Measurements from ENCODE around the gene TESPA1.

Gene TESPA1

DNA sequence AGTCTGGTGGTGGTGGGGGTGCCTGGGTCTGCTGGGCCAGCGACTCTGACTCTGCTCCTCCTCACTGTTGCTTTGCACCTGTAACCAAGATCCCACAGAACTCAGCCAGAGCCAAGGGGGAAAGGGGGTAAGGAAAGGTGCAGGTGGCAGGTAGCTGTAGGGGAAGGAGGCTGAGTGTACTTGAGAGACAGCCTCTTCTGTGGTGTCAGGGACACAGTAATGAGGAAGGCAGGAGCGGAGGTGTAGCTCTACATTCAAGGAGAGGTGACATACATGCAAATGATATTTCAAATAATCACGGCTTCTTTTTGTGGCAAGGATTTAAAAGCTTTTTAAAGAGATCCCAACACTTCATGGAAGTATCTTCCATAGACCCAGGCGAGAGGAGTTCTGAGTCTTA lies 23.4 kb downstream of the TESPA1 start:
- CTCF ChIA-PET, result interaction anchor here (0.6 to 5.9 kb wide), 5 partner anchors 20 to 211 kb away, joined by 3 to 95 read pairs (median 3); partner anchors contain the start of gene MUCL1
- H3K27ac ChIP-seq (ENCODE audit: extremely low read depth, low read depth, low read length), result no peak overlapping the region
- no peaks in the 10 kb centered on the region for H3K36me3 ChIP-seq (ENCODE audit: control insufficient read depth in 2 of 2, insufficient read depth in 1 of 2, low read length in 2 of 2)
- TF ChIP-seq ZNF140 (tag by site-specific recombination; IDR thresholded peaks at IDR 0.05), result no peak
- no peak overlapping the region for H3K4me3 ChIP-seq (ENCODE audit: low read depth, low read length)
- POLR2A ChIA-PET, result no interaction called here
- H3K9me3 ChIP-seq (ENCODE audit: control insufficient read depth, insufficient read depth, low read depth, low read length), result no peaks in the 10 kb centered on the region
- H3K4me1 ChIP-seq (ENCODE audit: control insufficient read depth, insufficient read depth, low read length), result no peaks in the 10 kb centered on the region

DNA sequence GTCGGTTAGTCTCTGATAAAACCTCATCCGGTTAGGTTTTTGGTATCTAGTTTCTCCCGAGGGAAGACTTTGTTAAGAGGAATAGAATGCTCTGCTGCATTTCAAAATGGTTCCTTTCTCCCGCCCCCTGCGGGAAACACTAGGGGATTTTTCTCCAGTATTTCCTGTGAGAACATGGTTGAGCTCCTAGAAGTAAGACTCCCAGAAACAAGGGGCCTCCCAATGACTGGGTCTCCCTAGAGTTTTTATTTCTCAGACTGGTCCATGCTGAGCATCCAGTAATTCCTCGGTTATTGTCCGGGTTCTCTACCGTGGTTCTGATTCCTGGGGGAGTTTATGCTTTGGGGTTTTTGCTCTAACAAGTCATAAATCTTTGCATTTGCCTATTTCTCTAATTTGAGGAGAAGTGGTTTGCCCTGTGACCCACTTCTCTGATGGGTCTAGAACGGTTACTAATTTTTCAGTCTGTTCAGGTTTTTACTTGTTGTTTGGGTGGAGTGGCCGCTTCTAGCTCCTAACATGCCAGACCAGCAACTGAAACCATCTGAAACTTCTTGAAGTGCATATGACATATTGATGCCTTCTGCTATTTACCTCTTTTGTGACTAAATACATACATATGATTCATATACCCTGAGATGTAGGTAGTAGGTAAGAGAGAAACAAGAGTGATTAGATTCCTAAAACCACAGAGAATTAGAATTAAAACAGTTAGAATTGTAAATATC lies 25.1 kb downstream of the TESPA1 start:
- TF ChIP-seq ZNF341 (tag by site-specific recombination; IDR thresholded peaks at IDR 0.05; ENCODE audit: low read depth), result no peak
- no peak for TF ChIP-seq BCL11B (tag by site-specific recombination; IDR thresholded peaks at IDR 0.05; ENCODE audit: low read depth)
- no peak for TF ChIP-seq SETDB1 (IDR thresholded peaks at IDR 0.05; ENCODE audit: insufficient read length, low read length)
- TF ChIP-seq ZNF677 (tag by site-specific recombination; IDR thresholded peaks at IDR 0.05), result no peak
- no peak for TF ChIP-seq ZNF658 (tag by site-specific recombination; IDR thresholded peaks at IDR 0.05)
- TF ChIP-seq ZNF610 (tag by site-specific recombination; IDR thresholded peaks at IDR 0.05; ENCODE audit: borderline replicate concordance), result no peak
- TF ChIP-seq, protein P1, sequence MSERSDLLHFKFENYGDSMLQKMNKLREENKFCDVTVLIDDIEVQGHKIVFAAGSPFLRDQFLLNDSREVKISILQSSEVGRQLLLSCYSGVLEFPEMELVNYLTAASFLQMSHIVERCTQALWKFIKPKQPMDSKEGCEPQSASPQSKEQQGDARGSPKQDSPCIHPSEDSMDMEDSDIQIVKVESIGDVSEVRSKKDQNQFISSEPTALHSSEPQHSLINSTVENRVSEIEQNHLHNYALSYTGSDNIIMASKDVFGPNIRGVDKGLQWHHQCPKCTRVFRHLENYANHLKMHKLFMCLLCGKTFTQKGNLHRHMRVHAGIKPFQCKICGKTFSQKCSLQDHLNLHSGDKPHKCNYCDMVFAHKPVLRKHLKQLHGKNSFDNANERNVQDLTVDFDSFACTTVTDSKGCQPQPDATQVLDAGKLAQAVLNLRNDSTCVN (tag by site-specific recombination; optimal IDR thresholded peaks at IDR 0.05), result no peak
- TF ChIP-seq ZNF19 (tag by site-specific recombination; IDR thresholded peaks at IDR 0.05; ENCODE audit: low read depth), result no peak
- no peak for TF ChIP-seq ZNF76 (tag by site-specific recombination; IDR thresholded peaks at IDR 0.05; ENCODE audit: borderline replicate concordance, low read depth)
- no peak for TF ChIP-seq ZNF561 (tag by site-specific recombination; IDR thresholded peaks at IDR 0.05; ENCODE audit: borderline replicate concordance)
- TF ChIP-seq, protein P2, sequence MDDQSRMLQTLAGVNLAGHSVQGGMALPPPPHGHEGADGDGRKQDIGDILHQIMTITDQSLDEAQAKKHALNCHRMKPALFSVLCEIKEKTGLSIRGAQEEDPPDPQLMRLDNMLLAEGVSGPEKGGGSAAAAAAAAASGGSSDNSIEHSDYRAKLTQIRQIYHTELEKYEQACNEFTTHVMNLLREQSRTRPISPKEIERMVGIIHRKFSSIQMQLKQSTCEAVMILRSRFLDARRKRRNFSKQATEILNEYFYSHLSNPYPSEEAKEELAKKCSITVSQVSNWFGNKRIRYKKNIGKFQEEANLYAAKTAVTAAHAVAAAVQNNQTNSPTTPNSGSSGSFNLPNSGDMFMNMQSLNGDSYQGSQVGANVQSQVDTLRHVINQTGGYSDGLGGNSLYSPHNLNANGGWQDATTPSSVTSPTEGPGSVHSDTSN (CRISPR knock-in tag; IDR thresholded peaks at IDR 0.05), result no peak
- POLR2A ChIA-PET, result no interaction called here
- Histone ChIP-seq H3K4me1 (ENCODE audit: control insufficient read depth, insufficient read depth, low read length) (no peaks in the 10 kb centered on the region), H3K9me3 (ENCODE audit: control insufficient read depth, insufficient read depth, low read depth, low read length) (no peaks in the 10 kb centered on the region), H3K27ac (ENCODE audit: extremely low read depth, low read depth, low read length) (no peak overlapping the region), H3K36me3 (ENCODE audit: control insufficient read depth in 2 of 2, insufficient read depth in 1 of 2, low read length in 2 of 2) (no peaks in the 10 kb centered on the region), H3K4me3 (ENCODE audit: low read depth, low read length) (no peak overlapping the region)
- CTCF ChIA-PET, result interaction anchor here (0.9 to 5.9 kb wide), 9 partner anchors 105 to 466 kb away, joined by 3 to 95 read pairs (median 7); partner anchors contain the start of gene MUCL1

DNA sequence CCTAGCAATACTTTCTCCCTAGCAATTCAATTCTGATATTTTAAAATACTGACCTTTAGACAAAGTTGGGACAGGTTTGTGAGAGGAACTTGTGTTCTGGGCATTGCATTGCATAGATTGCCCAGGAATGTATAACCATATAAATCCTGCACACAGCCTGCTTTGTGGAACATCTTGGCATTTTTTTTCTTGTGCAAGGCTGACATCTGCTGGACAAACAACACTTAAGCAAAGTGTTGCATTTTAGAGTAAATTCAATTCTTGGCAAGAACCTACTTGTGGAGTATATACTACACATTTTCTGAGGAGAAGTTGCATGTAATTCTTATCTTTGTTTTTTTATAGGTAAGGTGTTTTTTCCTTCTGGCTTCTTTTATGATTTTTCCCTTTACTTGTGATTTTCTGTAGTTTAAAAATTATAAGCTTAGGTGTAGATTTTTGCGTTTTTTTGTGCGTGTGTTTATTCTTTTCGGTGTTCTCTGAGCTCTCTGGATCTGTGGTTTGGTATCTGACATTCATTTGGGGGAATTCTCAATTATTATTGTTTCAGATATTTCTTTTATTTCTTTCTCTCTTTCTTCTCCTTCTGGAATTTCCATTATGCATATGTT lies 26.4 kb downstream of the TESPA1 start:
- POLR2A ChIA-PET, result no interaction called here
- Histone ChIP-seq H3K4me1 (ENCODE audit: control insufficient read depth, insufficient read depth, low read length) (no peaks in the 10 kb centered on the region), H3K9me3 (ENCODE audit: control insufficient read depth, insufficient read depth, low read depth, low read length) (no peaks in the 10 kb centered on the region), H3K27ac (ENCODE audit: extremely low read depth, low read depth, low read length) (no peak overlapping the region), H3K4me3 (ENCODE audit: low read depth, low read length) (no peak overlapping the region), H3K36me3 (ENCODE audit: control insufficient read depth in 2 of 2, insufficient read depth in 1 of 2, low read length in 2 of 2) (no peaks in the 10 kb centered on the region)
- CTCF ChIA-PET, result interaction anchor here (0.6 to 5.9 kb wide), 53 partner anchors 9 to 688 kb away, joined by 3 to 95 read pairs (median 3); partner anchors contain the start of gene MUCL1
- TF ChIP-seq, protein P3, sequence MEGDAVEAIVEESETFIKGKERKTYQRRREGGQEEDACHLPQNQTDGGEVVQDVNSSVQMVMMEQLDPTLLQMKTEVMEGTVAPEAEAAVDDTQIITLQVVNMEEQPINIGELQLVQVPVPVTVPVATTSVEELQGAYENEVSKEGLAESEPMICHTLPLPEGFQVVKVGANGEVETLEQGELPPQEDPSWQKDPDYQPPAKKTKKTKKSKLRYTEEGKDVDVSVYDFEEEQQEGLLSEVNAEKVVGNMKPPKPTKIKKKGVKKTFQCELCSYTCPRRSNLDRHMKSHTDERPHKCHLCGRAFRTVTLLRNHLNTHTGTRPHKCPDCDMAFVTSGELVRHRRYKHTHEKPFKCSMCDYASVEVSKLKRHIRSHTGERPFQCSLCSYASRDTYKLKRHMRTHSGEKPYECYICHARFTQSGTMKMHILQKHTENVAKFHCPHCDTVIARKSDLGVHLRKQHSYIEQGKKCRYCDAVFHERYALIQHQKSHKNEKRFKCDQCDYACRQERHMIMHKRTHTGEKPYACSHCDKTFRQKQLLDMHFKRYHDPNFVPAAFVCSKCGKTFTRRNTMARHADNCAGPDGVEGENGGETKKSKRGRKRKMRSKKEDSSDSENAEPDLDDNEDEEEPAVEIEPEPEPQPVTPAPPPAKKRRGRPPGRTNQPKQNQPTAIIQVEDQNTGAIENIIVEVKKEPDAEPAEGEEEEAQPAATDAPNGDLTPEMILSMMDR (tag by site-specific recombination; IDR thresholded peaks at IDR 0.05), result peak; percentile 49; the same call in 1 of the 2 replicates
- TF ChIP-seq, protein P4, sequence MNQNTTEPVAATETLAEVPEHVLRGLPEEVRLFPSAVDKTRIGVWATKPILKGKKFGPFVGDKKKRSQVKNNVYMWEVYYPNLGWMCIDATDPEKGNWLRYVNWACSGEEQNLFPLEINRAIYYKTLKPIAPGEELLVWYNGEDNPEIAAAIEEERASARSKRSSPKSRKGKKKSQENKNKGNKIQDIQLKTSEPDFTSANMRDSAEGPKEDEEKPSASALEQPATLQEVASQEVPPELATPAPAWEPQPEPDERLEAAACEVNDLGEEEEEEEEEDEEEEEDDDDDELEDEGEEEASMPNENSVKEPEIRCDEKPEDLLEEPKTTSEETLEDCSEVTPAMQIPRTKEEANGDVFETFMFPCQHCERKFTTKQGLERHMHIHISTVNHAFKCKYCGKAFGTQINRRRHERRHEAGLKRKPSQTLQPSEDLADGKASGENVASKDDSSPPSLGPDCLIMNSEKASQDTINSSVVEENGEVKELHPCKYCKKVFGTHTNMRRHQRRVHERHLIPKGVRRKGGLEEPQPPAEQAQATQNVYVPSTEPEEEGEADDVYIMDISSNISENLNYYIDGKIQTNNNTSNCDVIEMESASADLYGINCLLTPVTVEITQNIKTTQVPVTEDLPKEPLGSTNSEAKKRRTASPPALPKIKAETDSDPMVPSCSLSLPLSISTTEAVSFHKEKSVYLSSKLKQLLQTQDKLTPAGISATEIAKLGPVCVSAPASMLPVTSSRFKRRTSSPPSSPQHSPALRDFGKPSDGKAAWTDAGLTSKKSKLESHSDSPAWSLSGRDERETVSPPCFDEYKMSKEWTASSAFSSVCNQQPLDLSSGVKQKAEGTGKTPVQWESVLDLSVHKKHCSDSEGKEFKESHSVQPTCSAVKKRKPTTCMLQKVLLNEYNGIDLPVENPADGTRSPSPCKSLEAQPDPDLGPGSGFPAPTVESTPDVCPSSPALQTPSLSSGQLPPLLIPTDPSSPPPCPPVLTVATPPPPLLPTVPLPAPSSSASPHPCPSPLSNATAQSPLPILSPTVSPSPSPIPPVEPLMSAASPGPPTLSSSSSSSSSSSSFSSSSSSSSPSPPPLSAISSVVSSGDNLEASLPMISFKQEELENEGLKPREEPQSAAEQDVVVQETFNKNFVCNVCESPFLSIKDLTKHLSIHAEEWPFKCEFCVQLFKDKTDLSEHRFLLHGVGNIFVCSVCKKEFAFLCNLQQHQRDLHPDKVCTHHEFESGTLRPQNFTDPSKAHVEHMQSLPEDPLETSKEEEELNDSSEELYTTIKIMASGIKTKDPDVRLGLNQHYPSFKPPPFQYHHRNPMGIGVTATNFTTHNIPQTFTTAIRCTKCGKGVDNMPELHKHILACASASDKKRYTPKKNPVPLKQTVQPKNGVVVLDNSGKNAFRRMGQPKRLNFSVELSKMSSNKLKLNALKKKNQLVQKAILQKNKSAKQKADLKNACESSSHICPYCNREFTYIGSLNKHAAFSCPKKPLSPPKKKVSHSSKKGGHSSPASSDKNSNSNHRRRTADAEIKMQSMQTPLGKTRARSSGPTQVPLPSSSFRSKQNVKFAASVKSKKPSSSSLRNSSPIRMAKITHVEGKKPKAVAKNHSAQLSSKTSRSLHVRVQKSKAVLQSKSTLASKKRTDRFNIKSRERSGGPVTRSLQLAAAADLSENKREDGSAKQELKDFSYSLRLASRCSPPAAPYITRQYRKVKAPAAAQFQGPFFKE (tag by site-specific recombination; IDR thresholded peaks at IDR 0.05; ENCODE audit: borderline replicate concordance), result no peak
- peak; percentile 88 for TF ChIP-seq SCRT2 (tag by site-specific recombination; IDR thresholded peaks at IDR 0.05)
- peak; percentile 90 for TF ChIP-seq SCRT1 (tag by site-specific recombination; IDR thresholded peaks at IDR 0.05; ENCODE audit: borderline replicate concordance)
- no peak for TF ChIP-seq ZNF426 (tag by site-specific recombination; IDR thresholded peaks at IDR 0.05)
- no peak for TF ChIP-seq ZNF561 (tag by site-specific recombination; IDR thresholded peaks at IDR 0.05; ENCODE audit: borderline replicate concordance)
- TF ChIP-seq ZNF302 (tag by site-specific recombination; IDR thresholded peaks at IDR 0.05; ENCODE audit: low read depth), result no peak
